Transverse colon (tissue), 4 donors: Measurements from ENCODE around the gene SEC14L2. TPM values are rescaled to one million over a fixed set of nuclear protein-coding genes. Genes with fewer than 3 reads are reported as not detected.
"Not testable (repeated sequence)": the region's sequence is repeated elsewhere in the genome, so short reads cannot be mapped to it uniquely, and the experiment has no call there.

Source experiments
- DNase-seq: peaks from one replicate; pipeline ENCODE4 v3.0.0-alpha.2; 2019
- H3K27ac ChIP-seq, 4 donors: fragments of 200-600 bp; sonication (generic); 2 replicates each; pipeline ENCODE4 v1.5.1; 2016 to 2018; ENCODE audit warnings: inconsistent platforms in 4 of 4
- H3K27me3 ChIP-seq: fragments of 200-600 bp; sonication (generic); 2 replicates; pipeline ENCODE4 v1.5.1; 2017; ENCODE audit warnings: inconsistent platforms
- H3K36me3 ChIP-seq, 4 donors: fragments of 200-600 bp; sonication (generic); 2 replicates each; pipeline ENCODE4 v1.5.1; 2017 to 2019; ENCODE audit warnings: inconsistent platforms in 4 of 4
- H3K4me1 ChIP-seq, 4 donors: fragments of 200-600 bp; sonication (generic); 2 replicates each; pipeline ENCODE4 v1.5.1; 2017 to 2020; ENCODE audit warnings: inconsistent platforms in 4 of 4
- H3K4me3 ChIP-seq, 4 donors: fragments of 200-600 bp; sonication (generic); 1 replicate in 1 of 4; 2 replicates in 3 of 4; pipeline versions ENCODE4 v1.5.1 to v1.6.1; 2017 to 2019; ENCODE audit warnings: inconsistent platforms in 4 of 4
- H3K9me3 ChIP-seq, 2 donors: fragments of 200-600 bp; sonication (generic); 2 replicates each; pipeline ENCODE4 v1.5.1; 2017 to 2019; ENCODE audit warnings: inconsistent platforms in 2 of 2
- EP300 ChIP-seq: sonication (generic); formaldehyde crosslinking; IDR thresholded peaks from one replicate; pipeline ENCODE4 v1.6.1; 2017; ENCODE audit warnings: antibody characterized with exemption, low read depth
- POLR2A ChIP-seq: fragments of 450-650 bp; IDR thresholded peaks from one replicate; pipeline ENCODE4 v1.6.1; 2016; ENCODE audit warnings: antibody characterized with exemption, mild to moderate bottlenecking, moderate library complexity
- POLR2AphosphoS5 ChIP-seq, 3 donors: sonication (generic); formaldehyde crosslinking; IDR thresholded peaks; one replicate each; pipeline ENCODE4 v1.6.1; 2016; ENCODE audit warnings: antibody characterized with exemption in 3 of 3
- WGBS, 2 donors: methylation state at CpG; one replicate each; pipeline ENCODE4 v1.1.5; 2018; ENCODE audit warnings: low coverage in 1 of 2; 5-methylcytosine and 5-hydroxymethylcytosine counted together
- in situ Hi-C, 4 donors: fragments of 200-750 bp; cut with MboI; loops; one replicate each; pipeline versions ENCODE4 v1.15.0 to v1.15.1; 2017; ENCODE audit warnings: low sequenced_read_pairs in 3 of 4, low pct_ligation_motif_present in 1 of 4, low pct_unique_long_range_greater_than_20kb in 1 of 4
- intact Hi-C: fragments of 100-400 bp; cut with DNase I; formaldehyde crosslinking; loops from one replicate; pipeline ENCODE4 v1.15.1; 2023; ENCODE audit warnings: low total_unique reads
- total RNA-seq, 4 donors: library from RNA; depleted of rRNA; stranded (reverse); fragments of >200 nt; gene quantifications; one replicate each; pipeline ENCODE4 v1.1.0, GENCODE V29; 2016
- TF ChIP-seq, protein P1 (sequence below), 5 experiments: fragments of 200-600 bp in 3 of 5; fragments of 450-650 bp in 2 of 5; sonication (generic) in 3 of 5; IDR thresholded peaks; 1 replicate in 2 of 5; 2 replicates in 3 of 5; pipeline ENCODE4 v1.5.1; 2016 to 2017; ENCODE audit warnings: antibody characterized with exemption in 5 of 5, inconsistent platforms in 3 of 5, mild to moderate bottlenecking in 2 of 5, moderate library complexity in 1 of 5

SEC14L2 gene
- total RNA-seq, 4 donors from 2014 or later, result 2.2 to 5.5 (median 4.5) TPM; not detected in 1

DNA sequence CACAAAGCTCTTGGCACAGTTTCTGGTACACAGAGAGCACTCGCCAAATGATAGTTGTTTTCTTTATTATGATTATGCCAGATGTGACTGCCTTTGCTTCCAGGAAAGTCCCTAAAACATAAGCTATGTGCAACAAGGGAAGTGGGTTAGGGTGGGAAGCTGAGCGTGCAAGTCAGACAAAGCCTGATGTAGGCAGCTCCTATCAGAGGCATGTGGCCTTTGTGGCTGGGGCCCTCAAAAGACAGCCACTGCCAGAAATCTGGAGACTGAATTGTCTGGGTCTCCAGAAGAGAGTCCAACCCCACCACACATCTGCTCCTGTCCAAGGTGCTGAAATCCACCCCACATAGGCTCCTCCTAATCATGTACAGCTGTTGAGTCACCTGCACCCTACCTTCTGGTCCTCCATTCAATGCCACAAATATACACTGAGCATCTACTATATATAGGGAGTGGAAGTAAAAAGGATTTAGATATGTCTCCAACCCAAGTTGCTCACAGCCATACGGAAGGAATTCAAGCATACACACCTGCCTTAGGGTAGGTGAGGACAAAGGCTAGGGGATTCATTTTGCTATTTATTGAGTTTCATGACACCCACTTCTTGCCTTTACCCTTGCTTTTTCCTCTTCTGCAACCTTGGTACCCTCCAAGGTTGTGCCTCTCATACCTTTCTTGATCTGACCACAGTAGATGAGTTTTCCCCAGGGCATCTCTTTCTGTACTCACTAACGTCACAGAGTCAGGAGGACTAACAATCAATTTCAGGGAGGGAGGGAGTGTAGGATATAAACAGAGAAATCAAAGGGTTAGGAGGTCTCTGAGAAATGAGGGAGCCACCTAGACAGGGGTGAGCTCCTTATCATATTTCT is 62.6 kb downstream of the SEC14L2 start:
- no peak for DNase-seq
- Histone ChIP-seq H3K27me3 (no peaks in the 10 kb centered on the region), H3K27ac (no peak overlapping the region), H3K4me3 (no peak overlapping the region), H3K4me1 (no peaks in the 10 kb centered on the region), H3K36me3 (no peaks in the 10 kb centered on the region), H3K9me3 (no peaks in the 10 kb centered on the region)
- WGBS, 2 donors, result 45 to 50% methylated on average over 3 to 4 of the region's 4 CpGs
- in situ Hi-C loops (no loop called here), intact Hi-C loops (no loop called here)
- TF ChIP-seq, protein P1, sequence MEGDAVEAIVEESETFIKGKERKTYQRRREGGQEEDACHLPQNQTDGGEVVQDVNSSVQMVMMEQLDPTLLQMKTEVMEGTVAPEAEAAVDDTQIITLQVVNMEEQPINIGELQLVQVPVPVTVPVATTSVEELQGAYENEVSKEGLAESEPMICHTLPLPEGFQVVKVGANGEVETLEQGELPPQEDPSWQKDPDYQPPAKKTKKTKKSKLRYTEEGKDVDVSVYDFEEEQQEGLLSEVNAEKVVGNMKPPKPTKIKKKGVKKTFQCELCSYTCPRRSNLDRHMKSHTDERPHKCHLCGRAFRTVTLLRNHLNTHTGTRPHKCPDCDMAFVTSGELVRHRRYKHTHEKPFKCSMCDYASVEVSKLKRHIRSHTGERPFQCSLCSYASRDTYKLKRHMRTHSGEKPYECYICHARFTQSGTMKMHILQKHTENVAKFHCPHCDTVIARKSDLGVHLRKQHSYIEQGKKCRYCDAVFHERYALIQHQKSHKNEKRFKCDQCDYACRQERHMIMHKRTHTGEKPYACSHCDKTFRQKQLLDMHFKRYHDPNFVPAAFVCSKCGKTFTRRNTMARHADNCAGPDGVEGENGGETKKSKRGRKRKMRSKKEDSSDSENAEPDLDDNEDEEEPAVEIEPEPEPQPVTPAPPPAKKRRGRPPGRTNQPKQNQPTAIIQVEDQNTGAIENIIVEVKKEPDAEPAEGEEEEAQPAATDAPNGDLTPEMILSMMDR (IDR thresholded peaks at IDR 0.05), result no peak
- TF ChIP-seq EP300 (no peak), POLR2A (no peak), POLR2AphosphoS5 (IDR thresholded peaks at IDR 0.05) (no peak)

DNA sequence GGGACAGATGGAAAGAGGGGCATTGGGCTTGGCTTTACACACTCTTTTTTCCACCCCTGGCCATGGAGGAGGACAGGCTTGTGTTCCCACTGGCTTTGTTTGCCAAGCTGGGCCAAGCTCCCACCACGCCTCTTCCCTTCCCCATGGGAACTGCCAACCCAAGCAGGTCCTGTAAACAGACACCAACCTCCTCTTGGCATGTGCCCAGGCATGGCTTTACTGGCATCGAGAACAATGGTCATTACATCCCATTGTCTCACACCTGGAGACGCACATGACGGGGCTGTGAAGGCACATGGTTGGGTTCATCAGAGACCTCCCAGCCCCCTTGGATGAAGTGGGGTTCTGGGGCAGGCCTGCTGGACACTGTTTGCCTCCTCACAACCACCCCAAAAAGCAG is 63.3 kb downstream of the SEC14L2 start:
- in situ Hi-C loops, result no loop called here
- no peaks in the 10 kb centered on the region for H3K27me3 ChIP-seq

DNA sequence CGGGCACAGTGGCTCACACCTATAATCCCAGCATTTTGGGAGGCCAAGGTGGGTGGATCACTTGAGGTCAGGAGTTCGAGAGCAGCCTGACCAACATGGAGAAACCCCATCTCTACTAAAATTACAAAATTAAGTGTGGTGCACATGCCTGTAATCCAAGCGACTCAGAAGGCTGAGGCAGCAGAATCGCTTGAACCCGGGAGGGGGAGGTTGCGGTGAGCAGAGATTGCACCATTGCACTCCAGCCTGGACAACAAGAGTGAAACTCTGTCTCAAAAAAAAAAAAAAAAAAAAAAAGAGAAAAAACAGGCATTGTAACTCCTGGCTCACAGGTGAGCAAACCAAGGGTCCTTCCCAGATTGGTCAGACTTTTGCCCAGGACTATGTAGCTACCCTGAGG is 63.7 kb downstream of the SEC14L2 start:
- H3K4me3 ChIP-seq, H3K27me3 ChIP-seq, DNase-seq, intact Hi-C loops, H3K4me1 ChIP-seq, H3K36me3 ChIP-seq, H3K27ac ChIP-seq, in situ Hi-C loops, H3K9me3 ChIP-seq: not testable (repeated sequence)
- 87 to 90% methylated on average over 5 to 6 of the region's 6 CpGs for WGBS, 2 donors

More for the DNA sequence above, 63.3 kb downstream of the SEC14L2 start:
- Histone ChIP-seq H3K4me1 (no peaks in the 10 kb centered on the region), H3K27ac (no peak overlapping the region), H3K36me3 (no peaks in the 10 kb centered on the region), H3K9me3 (no peaks in the 10 kb centered on the region), H3K4me3 (no peak overlapping the region)
- intact Hi-C loops, result no loop called here
- TF ChIP-seq, protein P1 (IDR thresholded peaks at IDR 0.05), result no peak
- no peak for TF ChIP-seq POLR2A
- no peak for TF ChIP-seq EP300
- TF ChIP-seq POLR2AphosphoS5 (IDR thresholded peaks at IDR 0.05), result no peak
- 56% methylated on average over 4 of the region's 4 CpGs; no CpG with 5 or more reads in 1 of the 2 donors for WGBS, 2 donors
- peak; percentile 14 for DNase-seq

DNA sequence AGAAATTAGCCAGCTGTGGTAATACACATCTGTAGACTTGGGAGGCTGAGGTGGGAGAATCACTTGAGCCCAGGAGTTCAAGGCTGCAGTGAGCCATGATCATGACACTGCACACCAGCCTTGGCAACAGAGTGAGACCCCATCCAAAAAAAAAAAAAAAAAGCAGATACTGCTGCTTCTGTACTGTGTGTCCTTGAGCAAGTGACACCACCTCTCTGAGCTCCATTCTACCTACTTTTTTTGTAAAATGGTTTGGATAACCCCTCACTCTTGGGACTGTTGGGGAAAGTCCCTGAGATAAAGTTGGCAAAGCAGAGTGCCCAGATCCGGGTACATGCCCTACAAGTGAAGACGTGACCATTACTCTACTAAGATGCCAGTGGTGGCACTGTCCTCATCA is 72.3 kb downstream of the SEC14L2 start:
- intact Hi-C loops, result no loop called here
- no peak for DNase-seq
- H3K27ac ChIP-seq, result no peak overlapping the region
- H3K4me3 ChIP-seq, result no peak overlapping the region
- peaks cover 9% of the 10 kb centered on the region for H3K27me3 ChIP-seq
- TF ChIP-seq POLR2A (no peak), POLR2AphosphoS5 (IDR thresholded peaks at IDR 0.05) (no peak), EP300 (no peak)
- TF ChIP-seq, protein P1 (IDR thresholded peaks at IDR 0.05), result no peak
- no peaks in the 10 kb centered on the region for H3K9me3 ChIP-seq
- H3K4me1 ChIP-seq, result no peaks in the 10 kb centered on the region
- 42 to 50% methylated on average over 2 of the region's 2 CpGs for WGBS, 2 donors
- H3K36me3 ChIP-seq, result no peaks in the 10 kb centered on the region
- in situ Hi-C loops, result no loop called here
